GM21390 (cell line): ENCODE results near the gene GNAZ.

ENCODE experiments used
- ATAC-seq: cut with Tn5 transposase; IDR thresholded peaks from one replicate; pipeline ENCODE4 v1.9.1; 2021; ENCODE audit not compliant: unreplicated experiment

Gene GNAZ

GRCh38 chr22:23063539-23064380, 6.6 kb upstream of the GNAZ start:
- no peak for ATAC-seq

GRCh38 chr22:23064381-23065068, 5.8 kb upstream of the GNAZ start:
- ATAC-seq: no peak

DNA sequence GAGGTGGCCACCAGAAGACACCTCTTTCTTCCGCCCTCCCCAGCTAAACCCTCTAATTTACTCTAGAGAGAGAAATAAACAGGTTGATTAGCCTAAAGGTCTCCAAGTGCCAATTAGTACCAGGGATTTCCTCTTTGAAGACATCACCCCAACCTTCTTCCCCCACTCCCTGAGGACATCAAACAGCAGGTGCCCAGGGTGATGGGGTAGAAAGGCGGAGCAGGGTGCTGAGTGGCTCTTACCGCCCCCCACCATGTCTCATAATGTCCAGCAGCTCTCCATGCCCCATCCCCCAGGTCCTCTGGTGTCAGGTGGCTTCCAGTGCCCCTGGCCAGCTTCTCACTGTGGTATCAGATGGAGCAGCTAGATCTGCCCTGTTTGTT, 5.3 kb upstream of the GNAZ start:
- ATAC-seq: no peak

GRCh38 chr22:23065495-23066122, 4.7 kb upstream of the GNAZ start:
- ATAC-seq: no peak

DNA sequence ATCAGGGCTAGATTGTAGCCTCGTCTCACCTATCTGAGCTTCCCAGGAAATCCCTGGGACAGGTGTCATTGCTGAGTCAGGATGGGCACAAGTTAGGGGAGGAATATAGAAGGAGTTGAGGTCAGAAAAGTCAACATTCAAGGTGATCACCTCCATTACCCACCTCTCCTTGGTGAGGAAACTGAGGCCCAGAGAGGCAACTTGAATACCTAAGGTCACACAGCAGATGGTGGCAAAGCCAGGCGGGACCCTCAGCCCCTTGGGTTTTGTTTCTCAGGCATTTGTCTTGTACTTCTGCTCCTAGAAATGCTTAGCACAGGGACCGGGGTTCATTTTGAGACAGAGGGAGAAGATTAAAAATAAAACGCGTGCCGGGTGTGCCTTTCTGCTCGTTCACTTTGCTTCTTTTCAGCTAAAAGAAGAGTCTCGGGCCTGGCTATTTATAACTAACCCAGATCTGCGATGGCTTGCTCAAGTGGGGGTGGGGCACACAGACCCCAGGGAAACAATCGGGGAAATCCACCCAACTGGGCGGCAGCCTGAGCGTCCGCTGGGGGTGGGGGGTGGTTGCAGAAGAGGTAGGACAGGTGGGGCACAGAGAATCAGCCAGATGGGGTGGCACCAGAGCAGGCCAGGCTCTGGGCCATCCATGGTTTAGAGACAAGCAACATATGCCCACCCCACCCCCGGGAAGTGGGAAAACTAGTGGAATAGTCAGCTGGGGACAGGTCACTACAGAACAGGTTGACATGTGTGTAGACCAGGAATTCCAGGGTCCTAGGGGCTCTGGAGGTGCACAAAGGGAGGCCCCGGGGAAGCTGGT, 3.9 kb upstream of the GNAZ start:
- no peak for ATAC-seq

GRCh38 chr22:23067023-23067650, 3.2 kb upstream of the GNAZ start:
- no peak for ATAC-seq

DNA sequence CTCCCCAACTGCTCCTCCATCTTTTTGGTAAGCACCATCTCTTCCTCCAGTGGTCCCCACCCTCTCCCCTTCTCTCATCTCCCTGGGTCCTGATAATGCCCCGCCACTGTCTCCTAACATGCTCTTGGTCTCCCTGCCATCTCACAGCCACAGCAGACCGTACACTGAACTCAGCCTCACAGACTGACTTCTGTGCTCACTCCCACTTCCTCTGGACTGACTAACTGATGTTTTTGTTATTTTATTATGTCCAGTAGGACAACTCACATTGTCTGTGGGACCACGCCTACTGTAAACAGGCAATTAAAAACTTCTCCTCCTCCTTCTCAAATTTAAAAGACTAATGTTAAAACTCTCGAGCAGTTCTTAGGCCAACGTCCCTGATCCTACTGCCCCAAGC, 2.6 kb upstream of the GNAZ start:
- no peak for ATAC-seq

DNA sequence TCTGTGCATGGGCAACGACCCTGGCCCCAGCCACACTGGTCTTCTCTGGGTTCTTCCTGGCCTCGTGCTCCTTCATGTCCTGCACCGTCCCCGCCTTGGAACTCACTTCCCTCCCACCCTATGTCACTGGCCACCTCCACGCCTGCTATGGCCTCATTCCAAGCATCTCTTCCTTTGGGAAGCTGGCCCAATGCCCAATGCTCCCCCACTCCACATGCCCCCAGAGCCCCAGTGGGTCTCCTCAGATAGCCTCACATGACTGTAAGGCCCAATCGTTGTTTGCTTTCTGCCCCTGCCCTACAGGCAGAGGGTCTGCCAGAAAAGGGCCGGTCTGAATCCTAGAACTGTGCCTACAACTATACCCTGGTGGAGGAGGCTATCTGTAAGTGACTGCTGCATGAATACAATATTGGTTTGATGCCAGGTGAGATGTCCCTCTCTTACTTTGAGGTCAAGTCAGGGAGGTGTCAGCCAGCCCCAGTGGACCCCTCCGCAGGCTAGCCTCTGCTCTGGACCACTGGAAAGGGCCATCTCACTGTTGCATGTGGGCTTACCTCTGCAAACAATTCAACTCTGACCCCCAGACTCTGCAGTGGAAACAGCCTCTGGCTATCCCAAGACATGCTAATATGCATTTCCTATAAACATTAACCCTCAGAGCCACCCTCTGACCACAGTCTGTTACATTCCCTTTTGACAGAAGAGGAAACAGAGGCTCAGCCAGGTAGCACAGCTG, 2.1 kb upstream of the GNAZ start:
- ATAC-seq: no peak

DNA sequence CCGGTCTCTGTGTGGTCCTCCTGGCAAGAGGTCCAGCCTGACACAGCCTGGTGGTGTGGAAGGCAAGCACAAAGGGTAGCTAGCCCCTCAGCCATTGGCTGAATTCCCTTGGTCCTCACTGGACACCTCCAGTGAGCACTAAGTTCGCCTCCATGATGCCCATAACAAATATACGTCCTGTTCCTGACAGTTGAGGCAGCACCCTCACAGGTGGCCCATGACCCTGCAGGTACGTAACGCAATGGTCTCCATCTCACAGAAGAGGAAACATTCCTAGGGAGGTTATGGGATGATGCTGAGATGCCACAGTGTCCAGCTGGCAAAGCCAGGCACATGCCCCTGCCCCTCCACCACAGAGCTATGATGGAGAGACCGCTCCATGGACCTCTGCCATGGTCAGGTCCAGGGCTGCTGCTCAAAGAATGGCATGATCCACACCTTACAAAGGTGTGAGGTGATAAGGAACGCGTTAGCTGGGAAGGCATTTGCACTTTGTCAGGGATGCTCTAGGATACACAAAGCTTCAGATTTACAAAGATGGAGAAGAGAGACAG, 1.4 kb upstream of the GNAZ start:
- no peak for ATAC-seq

DNA sequence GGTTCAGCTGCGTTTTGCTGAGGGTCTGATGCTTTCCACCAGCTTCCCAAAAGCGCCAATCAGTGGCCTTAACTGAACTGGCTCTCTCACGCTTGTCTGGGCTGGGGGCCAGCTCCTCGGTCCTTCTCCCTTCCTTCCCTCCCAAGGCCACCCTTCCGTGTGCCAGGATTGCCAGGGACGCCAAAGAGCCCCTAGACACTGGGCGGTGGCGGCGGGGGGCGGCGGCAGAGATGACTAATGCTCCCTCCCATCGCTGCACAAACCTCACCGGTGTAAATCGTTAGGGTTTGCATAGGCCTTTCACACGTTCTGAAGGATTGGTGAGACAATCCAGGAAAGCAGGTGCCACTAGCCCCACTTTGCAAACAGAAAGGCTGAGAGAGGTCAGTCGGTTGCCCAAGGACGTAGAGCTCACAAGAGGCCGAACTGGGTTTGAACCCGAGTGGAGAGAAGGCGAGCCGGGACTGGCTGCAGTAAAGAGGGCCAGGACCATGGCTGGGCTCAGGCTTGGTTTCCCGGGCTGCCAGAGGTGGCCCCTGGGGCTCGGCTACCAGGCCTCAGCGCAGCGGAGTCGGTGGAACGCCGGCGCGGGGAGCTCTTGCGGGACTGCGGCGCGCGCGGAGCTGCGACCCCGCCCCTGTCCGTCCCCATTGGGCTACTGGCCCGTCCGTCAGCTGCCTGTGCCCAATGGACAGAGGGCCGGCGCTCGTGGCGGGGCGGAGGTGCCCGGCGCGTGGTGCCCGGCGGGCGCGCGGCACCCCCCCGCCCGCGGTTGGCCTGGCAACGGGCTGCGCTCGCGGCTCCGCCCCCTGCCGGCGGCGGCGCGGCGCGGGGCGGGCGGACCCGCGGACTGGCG, 589 bp upstream of the GNAZ start:
- ATAC-seq: peak; percentile 77

- no peak for ATAC-seq
Observed at GRCh38 chr22:23071230-23072076, 1.1 kb downstream of the GNAZ start.

DNA sequence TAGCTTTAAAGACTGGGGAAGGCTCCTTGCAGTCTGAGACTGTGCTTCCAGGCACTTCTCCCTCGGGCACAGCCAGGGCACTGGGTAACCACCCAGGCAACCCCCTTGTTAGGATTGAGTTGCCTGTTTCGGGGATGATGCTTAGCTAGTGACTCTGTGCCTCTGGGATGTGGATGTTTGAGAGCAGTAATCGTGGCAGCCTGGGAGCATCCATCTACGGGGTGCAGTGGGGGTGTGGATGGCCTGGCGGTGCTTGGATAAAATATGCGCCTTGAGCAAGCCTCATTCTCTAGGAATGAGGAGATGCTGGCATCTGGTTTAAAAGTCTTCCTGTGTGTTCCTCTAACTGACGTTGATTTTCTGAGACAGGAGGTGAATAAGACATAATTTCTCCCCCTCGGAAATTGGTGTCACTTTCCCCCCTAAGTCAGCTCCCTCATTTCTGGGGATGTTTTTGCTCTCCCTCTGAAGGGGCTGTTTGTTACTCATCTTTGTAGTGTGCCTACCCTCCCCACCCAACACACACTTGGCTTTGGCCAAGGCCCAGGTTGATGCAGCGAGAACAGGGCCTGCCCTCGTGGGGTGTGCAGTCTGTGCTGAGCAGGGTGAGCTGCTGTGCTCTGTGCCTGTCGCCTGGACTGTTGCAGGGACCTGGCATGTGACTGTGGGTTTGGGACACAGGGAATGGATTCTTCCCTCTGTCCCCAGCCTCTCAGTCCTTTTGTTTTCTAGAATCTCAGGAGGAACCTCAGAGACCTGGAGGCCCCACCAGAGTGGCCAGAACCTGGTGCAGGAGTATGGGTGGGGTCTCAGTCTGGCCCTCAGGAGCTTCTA, 2.0 kb downstream of the GNAZ start:
- no peak for ATAC-seq

- no peak for ATAC-seq
Observed at GRCh38 chr22:23072911-23073491, 2.7 kb downstream of the GNAZ start.

GRCh38 chr22:23073526-23074229, 3.4 kb downstream of the GNAZ start:
- no peak for ATAC-seq

DNA sequence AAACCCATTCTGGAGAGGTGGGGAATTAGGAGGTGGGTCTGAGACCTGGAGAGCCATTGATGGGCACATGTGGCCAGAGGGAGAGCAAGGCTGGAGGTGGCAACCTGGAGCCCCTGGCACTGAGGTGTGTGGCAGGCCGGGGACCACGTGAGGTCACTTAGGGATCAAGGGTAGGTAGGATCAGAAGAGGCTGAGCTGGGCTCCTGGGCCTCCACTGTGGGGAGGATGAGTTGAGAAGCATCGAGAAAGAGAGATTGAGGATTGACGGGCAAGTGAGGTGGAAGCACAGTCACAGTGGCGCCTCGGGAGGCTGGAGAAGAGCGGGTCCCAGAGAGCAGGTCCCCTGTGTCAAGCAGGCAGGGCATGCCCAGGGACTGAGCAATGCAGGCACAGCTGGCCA, 4.1 kb downstream of the GNAZ start:
- ATAC-seq: no peak

DNA sequence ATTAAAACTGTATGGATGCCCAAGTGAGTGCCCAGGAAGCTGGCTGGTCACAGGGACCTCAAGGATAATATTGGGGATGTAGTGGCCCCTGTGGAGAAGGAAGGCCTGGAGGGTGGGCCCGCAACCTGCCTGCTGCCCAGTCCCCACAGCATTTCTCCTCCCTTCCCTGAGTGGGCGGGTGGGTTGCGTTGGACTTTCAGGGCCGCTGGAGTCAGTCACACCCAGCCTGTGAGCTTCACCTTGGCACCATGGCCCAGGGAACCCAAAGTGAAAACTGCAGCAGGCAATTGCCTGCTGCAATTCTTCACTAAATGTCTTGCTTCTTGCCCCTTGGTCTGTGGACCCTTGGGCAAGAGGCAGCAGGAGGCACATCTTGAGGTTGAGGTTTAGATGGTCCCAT, 4.7 kb downstream of the GNAZ start:
- ATAC-seq: no peak
